NCI-H2171 (cell line): ENCODE measurements around the gene LRRIQ4.

Experiments used
- DNase-seq: peaks from one replicate; lab custom pipeline; 2025; lab: John Stamatoyannopoulos, UW

The LRRIQ4 gene

GRCh38 chr3:169855514-169855913 lies 42.8 kb downstream of the LRRIQ4 start:
- DNase-seq = no peak

- DNase-seq = no peak
These were observed 45.1 kb downstream of the LRRIQ4 start for GRCh38 chr3:169857811-169858210.

DNA sequence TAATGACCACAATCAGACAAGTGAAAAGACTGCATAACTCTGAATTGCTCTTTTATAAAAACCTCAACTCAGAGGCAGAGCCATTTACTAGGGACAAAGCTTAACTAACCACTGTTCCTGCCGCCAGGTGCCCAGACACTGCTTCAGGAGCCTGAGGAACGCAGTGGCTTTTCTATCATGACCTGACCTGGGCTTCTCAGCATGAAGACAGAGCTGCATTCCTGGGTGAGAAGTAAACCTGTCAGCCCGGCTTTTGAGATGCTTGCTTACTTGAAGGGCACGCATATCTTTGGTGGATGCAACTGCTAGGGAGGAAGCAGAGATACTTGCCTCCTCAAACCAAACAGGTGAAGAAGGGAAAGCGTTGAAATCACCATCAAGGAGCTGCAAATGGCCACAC lies 49.2 kb downstream of the LRRIQ4 start:
- DNase-seq = no peak

DNA sequence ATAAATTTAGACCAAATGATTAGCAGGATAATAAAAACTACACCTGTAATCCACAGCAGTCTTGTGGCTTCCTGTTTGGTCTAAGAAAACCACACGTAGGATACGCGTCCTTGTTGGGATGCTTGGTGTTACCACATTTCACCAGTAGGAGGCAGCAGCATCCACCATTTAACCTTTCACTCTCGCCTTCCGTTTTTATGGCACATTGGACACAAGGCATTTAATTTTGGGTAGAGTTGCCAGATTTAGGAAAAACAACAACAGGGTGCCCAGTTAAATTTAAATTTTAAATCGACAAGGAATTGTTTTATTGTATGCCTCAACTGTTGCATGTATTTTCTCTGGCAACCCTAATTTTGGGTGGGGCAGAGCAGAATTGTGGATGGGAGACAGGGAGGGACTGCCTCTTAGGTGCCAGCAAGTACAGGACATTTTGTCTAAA lies 50.8 kb downstream of the LRRIQ4 start:
- DNase-seq = no peak

DNA sequence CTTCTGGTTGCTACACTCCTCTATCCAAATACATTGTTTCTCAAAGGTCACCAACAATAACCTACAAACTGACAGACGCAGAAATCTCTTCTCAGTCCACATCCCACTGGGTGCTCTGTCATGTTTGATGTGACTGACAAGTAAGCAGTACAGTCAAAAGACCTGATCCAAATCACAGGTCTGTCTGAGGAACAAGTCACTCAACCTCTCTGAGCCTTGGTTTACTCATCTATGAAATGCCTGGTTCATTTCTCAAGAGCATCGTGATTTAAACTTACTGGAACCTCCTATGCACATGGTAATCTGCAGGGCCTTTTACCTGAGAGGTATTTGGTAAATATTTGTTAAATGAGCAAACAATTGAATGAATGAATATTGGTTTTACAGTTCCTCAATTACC lies 51.6 kb downstream of the LRRIQ4 start:
- no peak for DNase-seq

DNA sequence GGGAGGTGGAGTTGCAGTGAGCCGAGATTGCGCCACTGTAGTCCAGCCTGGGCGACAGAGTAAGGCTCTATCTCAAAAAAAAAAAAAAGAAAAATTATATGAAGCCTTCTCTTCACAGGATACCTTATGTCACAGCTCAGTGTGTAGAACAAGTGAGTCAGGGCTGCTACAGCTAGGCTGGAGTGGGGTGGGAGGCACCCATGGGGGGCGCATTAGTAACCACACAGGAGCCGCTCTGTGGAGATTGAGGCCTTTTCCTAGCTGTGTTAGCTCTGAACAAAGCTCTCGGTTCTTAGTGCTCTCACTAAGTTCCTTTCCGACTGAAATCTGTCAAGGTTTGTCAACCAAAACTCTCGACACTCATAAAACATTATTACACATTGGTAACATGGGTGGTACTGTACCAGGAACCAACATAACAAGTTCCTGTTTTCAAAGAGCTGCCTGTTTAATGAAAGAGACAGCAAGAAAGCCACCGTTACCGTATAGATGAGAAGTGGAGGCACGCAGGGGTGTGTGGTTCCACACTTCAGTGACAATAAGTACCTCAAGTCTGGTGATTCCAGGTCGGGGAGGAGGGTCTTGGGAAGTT lies 52.6 kb downstream of the LRRIQ4 start:
- DNase-seq = no peak

DNA sequence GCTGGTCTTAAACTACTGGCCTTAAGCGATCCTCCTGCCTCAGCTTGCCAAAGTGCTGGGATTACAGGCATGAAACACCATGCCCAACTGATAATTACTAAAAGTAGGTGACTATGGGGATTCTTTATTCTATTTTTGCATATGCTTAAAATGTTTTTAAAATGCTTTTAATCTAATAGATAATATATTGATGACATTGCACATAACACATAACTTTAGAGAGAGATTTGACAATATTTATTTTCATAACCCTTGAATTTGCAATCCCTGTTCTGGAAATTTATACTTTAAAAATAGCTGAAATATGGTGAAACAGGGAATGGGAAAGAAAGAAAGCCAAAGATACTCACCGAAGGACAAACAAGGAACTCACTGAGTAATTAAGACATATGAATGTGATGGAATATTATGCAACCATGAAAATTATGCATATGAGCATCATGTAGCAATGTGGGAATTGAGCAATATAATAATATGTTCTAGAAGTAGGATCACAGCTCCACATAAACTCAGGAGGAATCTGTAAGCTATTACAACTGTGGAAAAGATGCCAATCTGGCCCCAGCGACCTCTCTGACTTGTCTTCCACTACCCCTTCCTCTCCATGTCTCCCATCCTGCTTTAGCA lies 55.0 kb downstream of the LRRIQ4 start:
- no peak for DNase-seq

- no peak for DNase-seq
These were observed 55.7 kb downstream of the LRRIQ4 start for GRCh38 chr3:169868369-169868768.

DNA sequence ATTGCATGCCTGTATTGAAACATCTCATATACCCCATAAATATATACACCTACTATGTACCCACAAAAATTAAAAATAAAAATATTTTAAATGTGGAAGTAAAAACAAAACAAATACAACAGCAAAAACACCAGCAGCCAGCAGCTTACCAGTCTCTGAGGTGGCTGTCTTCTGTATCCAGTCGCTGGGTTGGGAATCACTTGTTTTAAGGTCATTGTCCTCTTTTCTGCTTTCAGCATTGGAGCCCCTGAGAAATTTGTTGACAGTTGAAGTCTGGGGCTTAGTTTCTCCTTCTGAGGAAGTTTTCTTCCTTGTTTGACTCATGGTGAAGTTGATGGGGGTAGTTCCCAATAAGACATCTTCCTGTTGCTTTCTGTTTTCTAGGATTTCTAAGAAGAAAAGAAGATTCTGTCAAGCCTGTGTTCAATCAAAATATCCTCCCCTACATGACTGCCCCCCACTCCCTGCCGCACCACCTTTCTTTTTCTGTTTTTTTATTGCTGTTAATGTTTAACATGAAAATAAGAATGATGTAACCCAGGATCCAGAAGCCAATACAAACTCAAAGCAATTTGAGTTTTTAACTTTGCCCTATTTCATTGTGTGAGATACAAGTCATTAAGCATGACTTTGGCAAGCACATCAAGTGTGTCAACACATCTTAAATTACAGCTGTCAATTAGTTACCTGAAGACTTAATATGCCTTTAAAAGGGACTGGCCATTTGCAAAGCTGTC lies 57.0 kb downstream of the LRRIQ4 start, which contains the start of gene LRRC31:
Gene LRRC31 (minus strand): TSS at position 452 of the 737 bp plus-strand sequence. CDS start 128 bp downstream, at position 324.
- no peak for DNase-seq

- DNase-seq = no peak
These were observed 58.6 kb downstream of the LRRIQ4 start for GRCh38 chr3:169871129-169871886.

DNA sequence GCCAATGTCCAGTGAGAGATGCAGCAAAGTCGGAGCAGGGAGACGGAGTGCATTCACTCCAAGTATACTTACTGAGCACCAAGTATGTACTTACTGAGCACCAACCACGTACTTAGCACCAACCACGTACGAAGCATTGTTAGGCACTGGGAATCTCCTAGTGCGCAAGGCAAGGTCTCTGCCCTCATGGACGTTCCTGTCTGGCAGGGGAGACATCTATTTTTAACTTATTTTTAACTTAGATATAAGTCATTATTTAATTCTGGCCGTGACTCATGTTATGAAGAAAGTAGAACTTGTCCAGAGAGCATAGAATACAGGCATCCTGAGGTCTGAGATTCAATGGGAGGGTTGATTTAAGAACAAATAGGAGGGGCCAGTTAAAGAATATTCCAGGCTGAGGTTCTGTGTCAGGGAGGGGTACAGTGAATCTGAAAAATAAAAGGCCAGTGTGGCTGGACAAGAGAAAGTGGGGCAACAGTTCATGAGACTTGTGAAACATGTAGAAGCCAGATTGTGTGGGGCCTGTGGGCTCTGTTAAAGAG lies 66.4 kb downstream of the LRRIQ4 start:
- no peak for DNase-seq

GRCh38 chr3:169879845-169880575 lies 67.3 kb downstream of the LRRIQ4 start:
- no peak for DNase-seq

- no peak for DNase-seq
These were observed 68.0 kb downstream of the LRRIQ4 start for GRCh38 chr3:169880576-169881250.

DNA sequence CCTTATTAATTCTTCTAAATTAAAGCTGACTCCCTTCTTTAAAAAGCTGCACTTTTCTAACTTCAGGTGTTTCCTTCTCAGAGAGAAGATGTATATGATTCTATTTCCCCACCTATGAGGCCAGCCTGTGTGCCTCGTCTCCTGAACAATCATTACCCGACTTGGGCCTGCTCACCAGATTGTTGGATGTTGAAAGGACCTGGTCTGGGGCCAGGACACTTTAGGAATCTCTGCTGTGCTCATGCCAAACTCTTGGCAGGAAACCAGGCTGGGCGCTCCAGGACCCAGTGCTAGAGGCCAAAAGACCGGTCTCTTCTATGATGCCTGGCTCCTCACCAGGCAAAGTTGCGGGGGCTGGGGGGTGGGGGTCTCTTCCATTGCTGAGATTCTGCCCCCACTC lies 74.0 kb downstream of the LRRIQ4 start:
- DNase-seq = no peak
